H1 (cell line): ENCODE measurements around the gene PHTF1. TPM values are rescaled to one million over a fixed set of nuclear protein-coding genes. Genes with fewer than 3 reads are reported as not detected.

Experiments
- ASH2L ChIP-seq: fragments of 200-600, 300-600 bp; sonication (generic); IDR thresholded peaks from one replicate; pipeline ENCODE4 v1.7.1; 2017; ENCODE audit warnings: low read length
- CTBP2 ChIP-seq: IDR thresholded peaks from 2 replicates; pipeline ENCODE4 v1.7.0; 2011; ENCODE audit warnings: borderline replicate concordance, mild to moderate bottlenecking, moderate library complexity, mixed read lengths, low read length; ENCODE audit not compliant: insufficient read depth, insufficient read length
- GABPA ChIP-seq: IDR thresholded peaks from 2 replicates; pipeline ENCODE4 v1.6.1; 2011; ENCODE audit warnings: mild to moderate bottlenecking, low read length, moderate library complexity, borderline replicate concordance; ENCODE audit not compliant: insufficient read depth
- POLR2AphosphoS5 ChIP-seq: IDR thresholded peaks from 2 replicates; pipeline ENCODE4 v1.6.1; 2011; ENCODE audit warnings: low read depth, low read length
- SIX5 ChIP-seq: IDR thresholded peaks from 2 replicates; pipeline ENCODE4 v1.6.1; 2011; ENCODE audit warnings: mild to moderate bottlenecking, low read depth, low read length
- polyA plus RNA-seq, 7 experiments: library from polyadenylated mRNA; depleted of rRNA in 3 of 7; stranded (reverse) in 5 of 7; unstranded in 2 of 7; fragments of >200 nt in 5 of 7; fragments of 200-250 nt in 2 of 7; gene quantifications; 1 replicate in 5 of 7; 2 replicates in 1 of 7; 4 replicates in 1 of 7; pipeline versions ENCODE4 v1.2.1 to v1.2.3, GENCODE V29; 2011 to 2013; ENCODE audit warnings: missing spikeins in 2 of 7, mixed read lengths in 2 of 7
- total RNA-seq: library from RNA; stranded (reverse); fragmentation: NEBNext Ultra II Directional; extraction: Animal tissue kit (Norgen Biotek cat#: 25700); gene quantifications from 2 replicates; pipeline ENCODE4 v1.2.1, GENCODE V29; 2021

Gene PHTF1
- total and polyA plus RNA-seq, 2 of the 8 experiments (the other 6 are each of a cell fraction or from before 2014, with no cell fraction given): 9.1 to 26.9 TPM

DNA sequence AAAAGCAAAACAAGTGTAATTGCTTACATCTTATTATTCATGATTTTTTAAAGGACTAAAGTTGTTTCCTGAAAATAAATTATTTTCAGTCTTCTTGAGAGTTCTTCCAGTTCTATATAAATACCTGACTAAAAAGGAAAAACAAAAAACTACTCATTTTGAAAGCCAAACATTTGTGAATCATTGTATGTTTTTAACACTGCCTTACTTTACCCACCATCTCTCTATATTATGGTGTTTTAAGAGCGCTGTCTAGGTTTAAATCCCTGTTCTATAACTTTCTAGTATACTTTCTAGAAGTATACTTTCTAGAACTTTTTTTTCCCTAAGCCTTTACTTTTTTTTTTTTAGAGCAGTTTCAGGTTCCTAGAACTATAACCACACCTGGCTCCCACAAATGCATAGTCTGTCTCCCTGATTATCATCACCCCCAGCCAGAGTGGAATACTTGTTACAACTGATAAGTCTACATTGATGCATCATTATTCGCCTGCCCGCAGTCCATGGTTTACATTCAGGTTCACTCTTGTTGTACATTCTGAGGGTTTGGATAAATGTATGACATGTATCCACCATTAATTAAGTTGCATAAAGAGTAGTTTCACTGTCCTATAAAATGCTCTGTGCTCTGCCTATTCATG, 43.2 kb upstream of the PHTF1 start (continued):
- no peak for TF ChIP-seq CTBP2
- no peak for TF ChIP-seq GABPA
- no peak for TF ChIP-seq SIX5
- no peak for TF ChIP-seq POLR2AphosphoS5
- TF ChIP-seq ASH2L: no peak
